ENCODE data around the gene OTULIN. TPM values are rescaled to one million over a fixed set of nuclear protein-coding genes. Genes with fewer than 3 reads are reported as not detected.

OTULIN gene
- total RNA-seq, 1 donor from 2014 or later = 31.1 TPM

- H3K27ac Mint-ChIP-seq = no peak overlapping the region
- no peak for DNase-seq (ENCODE audit: extremely low spot score, unreplicated experiment)
- peaks cover 5% of the 10 kb centered on the region for H3K4me1 Mint-ChIP-seq (ENCODE audit: unreplicated experiment)
- TF ChIP-seq CTCF (conservative IDR thresholded peaks at IDR 0.05) = no peak
- H3K27me3 Mint-ChIP-seq = no peaks in the 10 kb centered on the region
- H3K36me3 Mint-ChIP-seq = peaks cover 25% of the 10 kb centered on the region
- H3K9me3 Mint-ChIP-seq = no peaks in the 10 kb centered on the region
- no peak overlapping the region for H3K4me3 Mint-ChIP-seq
Measured at GRCh38 chr5:14745753-14746152, 81.2 kb downstream of the OTULIN start.

- no peak overlapping the region for H3K27ac Mint-ChIP-seq
- no peaks in the 10 kb centered on the region for H3K27me3 Mint-ChIP-seq
- H3K9me3 Mint-ChIP-seq = no peaks in the 10 kb centered on the region
- H3K4me3 Mint-ChIP-seq = no peak overlapping the region
- TF ChIP-seq CTCF (conservative IDR thresholded peaks at IDR 0.05) = no peak
- peaks cover 11% of the 10 kb centered on the region for H3K4me1 Mint-ChIP-seq (ENCODE audit: unreplicated experiment)
- no peak for DNase-seq (ENCODE audit: extremely low spot score, unreplicated experiment)
- H3K36me3 Mint-ChIP-seq = peaks cover 19% of the 10 kb centered on the region
Measured at GRCh38 chr5:14748180-14748900, 83.8 kb downstream of the OTULIN start.

Other genes with a start within 250 kb of the OTULIN start
- 7.1 and 11.4 TPM in 2 replicates for gene OTULINL, start 82.9 kb upstream of the OTULIN start, total RNA-seq (ENCODE audit: low replicate concordance)
- gene ANKH, start 207.1 kb downstream of the OTULIN start, total RNA-seq (ENCODE audit: low replicate concordance) = 37.3 and 41.1 TPM in 2 replicates